Neural crest cell (in vitro differentiated cells): ENCODE measurements around the gene CCDC69. TPM values are rescaled to one million over a fixed set of nuclear protein-coding genes. Genes with fewer than 3 reads are reported as not detected.
"Not testable (repeated sequence)": the region's sequence is repeated elsewhere in the genome, so short reads cannot be mapped to it uniquely, and the experiment has no call there.

Experiments
- DNase-seq: peaks from one replicate; pipeline ENCODE4 v3.0.0; 2021; ENCODE audit warnings: low read depth, mixed read lengths, low spot score
- H3K27ac Mint-ChIP-seq: one replicate; pipeline ENCODE4 v1.8.0; 2021; ENCODE audit warnings: mild to moderate bottlenecking, mixed read lengths; ENCODE audit not compliant: unreplicated experiment
- H3K27me3 Mint-ChIP-seq: 2 replicates; pipeline ENCODE4 v1.8.0; 2021; ENCODE audit warnings: low read depth, mild to moderate bottlenecking, mixed read lengths
- H3K36me3 Mint-ChIP-seq: 2 replicates; pipeline ENCODE4 v1.8.0; 2021; ENCODE audit warnings: low read depth, mild to moderate bottlenecking, mixed read lengths
- H3K4me1 Mint-ChIP-seq: 2 replicates; pipeline ENCODE4 v1.8.0; 2021; ENCODE audit warnings: mixed read lengths
- H3K4me3 Mint-ChIP-seq: one replicate; pipeline ENCODE4 v1.8.0; 2021; ENCODE audit warnings: mild to moderate bottlenecking, mixed read lengths
- H3K9me3 Mint-ChIP-seq: 2 replicates; pipeline ENCODE4 v1.8.0; 2021; ENCODE audit warnings: mixed read lengths
- total RNA-seq: library from RNA; stranded (reverse); gene quantifications from 2 replicates; pipeline ENCODE4 v1.2.1, GENCODE V29; 2021
- TF ChIP-seq, protein P1 (sequence below): fragments of 200-600 bp; sonication (generic); conservative IDR thresholded peaks from 2 replicates; pipeline ENCODE4 v1.5.0; 2021; ENCODE audit warnings: antibody characterized with exemption, mild to moderate bottlenecking

Gene CCDC69
- total RNA-seq, 1 donor from 2014 or later: 1.7 TPM

DNA sequence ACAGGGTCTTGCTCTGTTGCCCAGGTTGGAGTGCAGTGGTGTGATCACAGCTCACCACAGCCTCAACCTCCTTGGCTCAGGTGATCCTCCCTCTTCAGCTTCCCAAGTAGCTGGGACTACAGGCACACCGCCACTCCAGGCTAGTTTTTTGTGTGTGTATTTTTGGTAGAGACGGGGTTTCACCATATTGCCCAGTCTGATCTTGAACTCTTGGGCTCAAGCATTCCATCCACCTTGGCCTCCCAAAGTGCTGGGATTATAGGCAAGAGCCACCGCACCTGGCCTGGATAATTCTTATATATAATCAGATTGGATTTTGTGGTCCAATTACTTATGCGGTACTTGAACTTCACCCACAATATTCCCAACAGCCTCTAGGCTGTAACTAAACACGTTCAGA, 19.8 kb downstream of the CCDC69 start:
- H3K4me1 Mint-ChIP-seq: no peaks in the 10 kb centered on the region
- no peak for DNase-seq
- no peaks in the 10 kb centered on the region for H3K36me3 Mint-ChIP-seq
- no peak overlapping the region for H3K4me3 Mint-ChIP-seq
- H3K9me3 Mint-ChIP-seq: no peaks in the 10 kb centered on the region
- TF ChIP-seq, protein P1, sequence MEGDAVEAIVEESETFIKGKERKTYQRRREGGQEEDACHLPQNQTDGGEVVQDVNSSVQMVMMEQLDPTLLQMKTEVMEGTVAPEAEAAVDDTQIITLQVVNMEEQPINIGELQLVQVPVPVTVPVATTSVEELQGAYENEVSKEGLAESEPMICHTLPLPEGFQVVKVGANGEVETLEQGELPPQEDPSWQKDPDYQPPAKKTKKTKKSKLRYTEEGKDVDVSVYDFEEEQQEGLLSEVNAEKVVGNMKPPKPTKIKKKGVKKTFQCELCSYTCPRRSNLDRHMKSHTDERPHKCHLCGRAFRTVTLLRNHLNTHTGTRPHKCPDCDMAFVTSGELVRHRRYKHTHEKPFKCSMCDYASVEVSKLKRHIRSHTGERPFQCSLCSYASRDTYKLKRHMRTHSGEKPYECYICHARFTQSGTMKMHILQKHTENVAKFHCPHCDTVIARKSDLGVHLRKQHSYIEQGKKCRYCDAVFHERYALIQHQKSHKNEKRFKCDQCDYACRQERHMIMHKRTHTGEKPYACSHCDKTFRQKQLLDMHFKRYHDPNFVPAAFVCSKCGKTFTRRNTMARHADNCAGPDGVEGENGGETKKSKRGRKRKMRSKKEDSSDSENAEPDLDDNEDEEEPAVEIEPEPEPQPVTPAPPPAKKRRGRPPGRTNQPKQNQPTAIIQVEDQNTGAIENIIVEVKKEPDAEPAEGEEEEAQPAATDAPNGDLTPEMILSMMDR: no peak
- H3K27me3 Mint-ChIP-seq: peaks cover 4% of the 10 kb centered on the region
- no peak overlapping the region for H3K27ac Mint-ChIP-seq

DNA sequence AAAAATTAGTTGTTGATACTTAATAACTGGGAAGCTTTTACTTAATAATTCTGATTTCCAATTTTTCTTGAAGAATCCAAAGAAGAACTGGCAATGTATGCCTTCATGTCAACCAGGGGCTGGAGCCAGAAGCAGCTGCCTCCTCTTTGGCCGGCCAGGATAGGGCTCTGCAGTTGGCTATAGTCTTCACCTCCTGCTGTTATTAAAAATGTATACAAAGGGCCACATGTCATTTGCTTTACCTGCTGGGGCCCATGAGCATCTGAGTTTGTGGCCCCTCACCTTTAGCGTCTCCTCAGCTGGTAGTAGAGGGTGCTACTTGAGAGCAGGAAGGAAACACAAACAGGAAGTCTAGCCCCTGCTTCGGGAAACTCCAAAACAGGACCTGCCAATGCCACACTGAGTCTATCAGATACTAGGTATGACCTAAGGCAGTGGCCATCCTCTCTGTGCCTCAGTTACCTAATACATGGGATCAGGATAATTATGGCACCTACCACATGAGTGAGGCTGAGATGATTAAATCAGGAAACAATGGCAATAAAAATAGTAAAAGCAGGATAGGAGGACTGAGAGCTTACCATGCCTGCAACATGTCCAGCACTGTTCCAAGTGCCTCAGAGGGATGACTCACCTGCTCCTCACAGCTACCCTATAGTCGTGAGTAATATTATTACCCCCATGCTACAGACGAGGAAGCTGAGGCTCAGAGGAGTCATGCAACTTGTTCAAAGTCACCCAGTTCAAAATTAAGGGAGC, 21.3 kb downstream of the CCDC69 start:
- TF ChIP-seq, protein P1: no peak
- H3K4me1 Mint-ChIP-seq: no peaks in the 10 kb centered on the region
- no peak overlapping the region for H3K27ac Mint-ChIP-seq
- no peaks in the 10 kb centered on the region for H3K9me3 Mint-ChIP-seq
- no peaks in the 10 kb centered on the region for H3K36me3 Mint-ChIP-seq
- H3K4me3 Mint-ChIP-seq: no peak overlapping the region
- H3K27me3 Mint-ChIP-seq: peaks cover 4% of the 10 kb centered on the region
- DNase-seq: no peak

DNA sequence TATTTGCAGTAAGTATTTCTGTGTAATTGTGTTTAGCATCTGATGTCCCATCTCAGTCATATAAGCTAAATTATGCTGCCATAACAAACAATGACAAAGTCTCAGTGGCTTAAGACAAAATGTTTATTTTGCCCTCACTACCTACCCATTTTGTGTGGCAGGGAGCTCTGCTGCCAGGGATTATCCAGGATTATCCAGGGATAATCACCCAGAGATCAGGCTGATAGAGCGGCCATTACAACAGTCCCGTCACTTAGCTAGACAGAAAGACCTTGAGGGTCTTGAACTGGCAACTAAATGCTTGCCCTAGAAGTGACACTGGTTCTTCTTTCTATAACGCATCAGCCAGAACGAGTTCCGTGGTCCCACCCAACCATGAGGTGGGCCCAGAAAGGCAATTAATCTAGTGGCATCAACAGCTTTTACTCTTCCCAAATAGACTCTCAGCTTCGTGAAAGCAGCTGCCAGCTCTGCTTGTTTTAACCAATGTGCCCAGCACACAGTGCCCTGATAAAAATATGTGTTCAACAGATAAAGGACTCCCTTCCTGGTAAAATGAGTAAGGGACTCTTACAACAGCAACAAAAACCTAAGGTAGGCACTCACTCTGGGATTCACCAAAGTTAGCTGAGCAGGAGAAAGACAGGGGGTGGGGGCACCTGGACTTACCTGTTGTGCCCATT, 22.8 kb downstream of the CCDC69 start:
- Mint-ChIP-seq H3K4me3 (no peak overlapping the region), H3K27ac (no peak overlapping the region), H3K4me1 (no peaks in the 10 kb centered on the region), H3K36me3 (no peaks in the 10 kb centered on the region), H3K9me3 (no peaks in the 10 kb centered on the region), H3K27me3 (peaks cover 4% of the 10 kb centered on the region)
- DNase-seq: no peak
- TF ChIP-seq, protein P1: no peak

DNA sequence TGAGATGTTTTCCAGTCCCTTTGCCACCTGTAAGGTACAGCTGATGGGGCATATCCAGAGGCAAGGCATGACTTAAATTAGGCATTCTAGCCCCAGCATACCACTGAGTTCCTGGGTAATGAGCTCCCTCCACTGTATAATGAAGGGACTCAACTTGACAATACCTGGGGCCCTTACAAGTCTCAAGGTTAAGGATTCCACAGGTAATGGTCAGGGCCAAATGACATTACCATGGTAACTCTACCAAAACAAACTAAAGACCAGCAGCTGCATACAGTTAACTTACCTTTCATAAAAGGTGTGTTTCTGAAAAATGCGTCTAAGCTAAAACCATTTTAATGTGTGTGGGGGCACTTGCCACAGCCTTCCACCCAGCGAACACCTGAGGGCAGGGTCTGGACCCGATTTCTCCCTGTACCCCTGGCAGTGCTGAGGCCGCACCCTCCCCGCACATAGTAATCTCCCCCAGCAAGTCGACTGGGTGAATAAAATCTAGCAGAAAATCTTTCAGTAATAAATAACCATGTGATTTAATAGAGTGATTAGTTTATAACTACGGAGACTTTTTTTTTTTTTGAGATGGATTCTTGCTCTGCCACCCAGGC, 24.2 kb downstream of the CCDC69 start:
- Mint-ChIP-seq H3K4me1 (no peaks in the 10 kb centered on the region), H3K9me3 (no peaks in the 10 kb centered on the region), H3K27ac (no peak overlapping the region), H3K36me3 (no peaks in the 10 kb centered on the region), H3K4me3 (no peak overlapping the region), H3K27me3 (peaks cover 4% of the 10 kb centered on the region)
- TF ChIP-seq, protein P1: no peak
- DNase-seq: no peak

DNA sequence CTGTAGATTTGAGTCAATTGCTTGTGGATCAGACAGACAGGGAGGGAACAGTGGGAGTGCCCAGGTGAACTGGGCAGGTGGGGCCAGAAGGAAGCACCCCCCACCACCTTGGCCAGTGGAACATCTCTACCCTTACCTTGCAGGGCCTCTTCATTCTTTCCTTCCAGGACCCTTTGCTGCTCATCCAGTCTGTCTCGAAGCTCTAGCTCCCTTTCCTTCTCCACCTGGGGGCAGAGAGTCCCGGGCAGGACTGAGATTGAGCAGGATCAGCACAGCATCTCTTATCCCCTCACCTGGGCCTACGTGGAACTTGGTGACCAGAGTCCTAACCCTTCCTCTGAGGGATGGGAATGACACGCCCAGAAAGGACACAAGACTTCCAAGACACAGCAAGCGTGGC, 25.0 kb downstream of the CCDC69 start:
- Mint-ChIP-seq H3K27me3 (peaks cover 4% of the 10 kb centered on the region), H3K9me3 (no peaks in the 10 kb centered on the region), H3K27ac (no peak overlapping the region), H3K36me3 (no peaks in the 10 kb centered on the region), H3K4me3 (no peak overlapping the region), H3K4me1 (no peaks in the 10 kb centered on the region)
- TF ChIP-seq, protein P1: no peak
- DNase-seq: no peak

DNA sequence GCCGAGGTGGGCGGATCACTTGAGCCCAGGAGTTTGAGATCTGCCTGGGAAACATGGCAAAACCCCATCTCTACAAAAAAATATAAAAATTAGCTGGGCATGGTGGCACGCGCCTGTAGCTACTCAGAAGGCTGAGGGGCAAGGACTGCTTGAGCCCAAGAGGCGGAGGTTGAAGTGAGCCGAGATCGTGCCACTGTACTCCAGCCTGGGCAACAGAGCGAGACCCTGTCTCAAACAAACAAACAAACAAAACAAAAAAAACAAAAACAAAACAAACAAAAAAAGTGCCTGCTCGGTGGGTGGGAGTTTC, 26.6 kb downstream of the CCDC69 start:
- not testable (repeated sequence) for H3K9me3 Mint-ChIP-seq, H3K27me3 Mint-ChIP-seq, DNase-seq, H3K4me3 Mint-ChIP-seq, H3K4me1 Mint-ChIP-seq, H3K36me3 Mint-ChIP-seq, H3K27ac Mint-ChIP-seq
